HEK293 (cell line): Measurements from ENCODE around the gene PIK3R2.
A peak's percentile ranks its signal among the peaks of the same experiment; 100 is the strongest.

Experiments used
- CTCF ChIA-PET: fragments of 350-600 bp; formaldehyde crosslinking; extraction: SDS; loops from one replicate; lab custom pipeline; 2021; ENCODE audit warnings: antibody characterized with exemption; lab: Yijun Ruan, JAX
- POLR2A ChIA-PET: fragments of 300-600 bp; formaldehyde crosslinking; extraction: SDS; loops from one replicate; lab custom pipeline; 2020; ENCODE audit warnings: antibody characterized with exemption, inconsistent platforms; lab: Yijun Ruan, JAX
- H3K27ac ChIP-seq: fragments of 200-500 bp; sonication (Bioruptor generic); 2 replicates; pipeline ENCODE4 v1.5.1; 2014; ENCODE audit warnings: low read depth, low read length, control low read depth, inconsistent platforms; ENCODE audit errors: extremely low read depth
- H3K36me3 ChIP-seq, 2 experiments: fragments of 200-500 bp in 1 of 2; sonication (Bioruptor generic) in 1 of 2; 1 replicate in 1 of 2; 2 replicates in 1 of 2; pipeline ENCODE4 v1.5.1; 2014 to 2017; ENCODE audit warnings: inconsistent platforms in 2 of 2, low read length in 2 of 2; ENCODE audit not compliant: control insufficient read depth in 2 of 2, insufficient read depth in 1 of 2
- H3K4me1 ChIP-seq: fragments of 200-500 bp; sonication (Bioruptor generic); 2 replicates; pipeline ENCODE4 v1.5.1; 2014; ENCODE audit warnings: mild to moderate bottlenecking, low read length, inconsistent platforms; ENCODE audit not compliant: control insufficient read depth, insufficient read depth
- H3K4me3 ChIP-seq: 2 replicates; pipeline ENCODE4 v1.5.1; 2011; ENCODE audit warnings: low read depth, mild to moderate bottlenecking, control low read depth, low read length, moderate library complexity
- H3K9me3 ChIP-seq: fragments of 200-500 bp; sonication (Bioruptor generic); 2 replicates; pipeline ENCODE4 v1.5.1; 2014; ENCODE audit warnings: low read depth, low read length, inconsistent platforms; ENCODE audit not compliant: control insufficient read depth, insufficient read depth
- GLI2 ChIP-seq: fragments of 450-650 bp; formaldehyde crosslinking; IDR thresholded peaks from 2 replicates; pipeline ENCODE4; 2017; ENCODE audit warnings: missing biosample characterization, missing genetic modification characterization, low read depth, borderline replicate concordance
- SP7 ChIP-seq: fragments of 450-650 bp; formaldehyde crosslinking; IDR thresholded peaks from 2 replicates; pipeline ENCODE4 v1.5.1; 2016; ENCODE audit warnings: missing biosample characterization, missing genetic modification characterization
- ZBTB1 ChIP-seq: fragments of 450-650 bp; formaldehyde crosslinking; IDR thresholded peaks from 2 replicates; pipeline ENCODE4 v1.5.1; 2016; ENCODE audit warnings: missing biosample characterization, missing genetic modification characterization
- ZBTB21 ChIP-seq: fragments of 450-650 bp; formaldehyde crosslinking; IDR thresholded peaks from 2 replicates; pipeline ENCODE4 v1.5.1; 2017; ENCODE audit warnings: missing biosample characterization, missing genetic modification characterization
- ZFP69B ChIP-seq: fragments of 450-650 bp; formaldehyde crosslinking; IDR thresholded peaks from 2 replicates; pipeline ENCODE4 v1.5.1; 2016; ENCODE audit warnings: missing biosample characterization, missing genetic modification characterization
- ZNF146 ChIP-seq: fragments of 450-650 bp; formaldehyde crosslinking; IDR thresholded peaks from 2 replicates; pipeline ENCODE4 v1.5.1; 2016; ENCODE audit warnings: missing biosample characterization, missing genetic modification characterization
- ZNF157 ChIP-seq: fragments of 450-650 bp; formaldehyde crosslinking; IDR thresholded peaks from 2 replicates; pipeline ENCODE4 v1.5.1; 2016; ENCODE audit warnings: missing biosample characterization, missing genetic modification characterization
- ZNF292 ChIP-seq: fragments of 450-650 bp; formaldehyde crosslinking; IDR thresholded peaks from 2 replicates; pipeline ENCODE4 v1.5.1; 2016; ENCODE audit warnings: low read depth, missing biosample characterization, missing genetic modification characterization, borderline replicate concordance
- ZNF544 ChIP-seq: fragments of 450-650 bp; formaldehyde crosslinking; IDR thresholded peaks from 2 replicates; pipeline ENCODE4 v1.5.0; 2017; ENCODE audit warnings: missing biosample characterization, missing genetic modification characterization
- ZNF585B ChIP-seq: fragments of 450-650 bp; formaldehyde crosslinking; IDR thresholded peaks from 2 replicates; pipeline ENCODE4 v1.5.1; 2016; ENCODE audit warnings: missing biosample characterization, missing genetic modification characterization
- ZNF621 ChIP-seq: fragments of 450-650 bp; formaldehyde crosslinking; IDR thresholded peaks from 2 replicates; pipeline ENCODE4 v1.5.1; 2017; ENCODE audit warnings: missing biosample characterization, missing genetic modification characterization
- ZNF629 ChIP-seq: fragments of 450-650 bp; formaldehyde crosslinking; IDR thresholded peaks from 2 replicates; pipeline ENCODE4 v1.5.1; 2017; ENCODE audit warnings: missing biosample characterization, missing genetic modification characterization
- ZNF768 ChIP-seq: fragments of 450-650 bp; formaldehyde crosslinking; IDR thresholded peaks from 2 replicates; pipeline ENCODE4 v1.5.1; 2018; ENCODE audit warnings: missing biosample characterization, mild to moderate bottlenecking, missing genetic modification characterization
- TF ChIP-seq, protein P1 (sequence below): fragments of 450-650 bp; formaldehyde crosslinking; IDR thresholded peaks from 2 replicates; pipeline ENCODE4 v1.5.1; 2016; ENCODE audit warnings: missing biosample characterization, missing genetic modification characterization
- TF ChIP-seq, protein P2 (sequence below): fragments of 450-650 bp; formaldehyde crosslinking; IDR thresholded peaks from 2 replicates; pipeline ENCODE4 v1.5.1; 2017; ENCODE audit warnings: missing biosample characterization, missing genetic modification characterization
- TF ChIP-seq, protein P3 (sequence below): fragments of 450-650 bp; formaldehyde crosslinking; IDR thresholded peaks from 2 replicates; pipeline ENCODE4 v1.5.1; 2016; ENCODE audit warnings: missing biosample characterization, missing genetic modification characterization
- TF ChIP-seq, protein P4 (sequence below): fragments of 450-650 bp; formaldehyde crosslinking; IDR thresholded peaks from 2 replicates; pipeline ENCODE4; 2016; ENCODE audit warnings: missing biosample characterization, missing genetic modification characterization
- TF ChIP-seq, protein P5 (sequence below): fragments of 450-650 bp; formaldehyde crosslinking; IDR thresholded peaks from 2 replicates; pipeline ENCODE4 v1.5.1; 2017; ENCODE audit warnings: missing biosample characterization, mild to moderate bottlenecking, missing genetic modification characterization, moderate library complexity
- TF ChIP-seq, protein P6 (sequence below): fragments of 450-650 bp; formaldehyde crosslinking; IDR thresholded peaks from 2 replicates; pipeline ENCODE4 v1.5.1; 2016; ENCODE audit warnings: missing biosample characterization, missing genetic modification characterization
- TF ChIP-seq, protein P7 (sequence below): fragments of 450-650 bp; formaldehyde crosslinking; IDR thresholded peaks from 2 replicates; pipeline ENCODE4 v1.5.1; 2016; ENCODE audit warnings: missing biosample characterization, missing genetic modification characterization
- TF ChIP-seq, protein P8 (sequence below): fragments of 450-650 bp; formaldehyde crosslinking; IDR thresholded peaks from 2 replicates; pipeline ENCODE4 v1.5.1; 2017; ENCODE audit warnings: missing biosample characterization, missing genetic modification characterization

PIK3R2 gene

DNA sequence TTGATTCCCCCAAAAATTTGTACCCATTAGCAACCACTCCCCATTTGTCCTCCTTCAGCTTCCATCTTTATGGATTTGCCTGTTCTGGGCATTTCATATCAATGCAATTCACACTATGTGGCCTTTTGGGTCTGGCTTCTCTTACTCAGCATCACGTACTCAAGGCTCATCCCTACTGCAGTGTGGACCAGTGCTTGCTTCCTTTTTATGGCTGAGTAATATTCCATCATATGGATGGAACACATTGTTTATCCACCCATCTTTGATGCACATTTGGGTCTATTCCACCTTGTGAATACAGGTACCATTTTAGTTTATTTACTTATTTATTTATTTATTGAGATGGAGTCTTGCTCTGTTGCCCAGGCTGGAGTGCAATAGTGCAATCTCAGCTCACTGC lies 12.5 kb upstream of the PIK3R2 start:
- Histone ChIP-seq H3K4me1 (no peaks in the 10 kb centered on the region), H3K27ac (no peak overlapping the region)
- CTCF ChIA-PET: no interaction called here
- POLR2A ChIA-PET: no interaction called here
- no peak for TF ChIP-seq ZBTB1 (tag by site-specific recombination)
- TF ChIP-seq ZNF146: peak; percentile 88
- no peak for TF ChIP-seq ZNF585B
- TF ChIP-seq ZNF768 (tag by site-specific recombination): no peak
- no peak for TF ChIP-seq GLI2 (tag by site-specific recombination)
- TF ChIP-seq, protein P1, sequence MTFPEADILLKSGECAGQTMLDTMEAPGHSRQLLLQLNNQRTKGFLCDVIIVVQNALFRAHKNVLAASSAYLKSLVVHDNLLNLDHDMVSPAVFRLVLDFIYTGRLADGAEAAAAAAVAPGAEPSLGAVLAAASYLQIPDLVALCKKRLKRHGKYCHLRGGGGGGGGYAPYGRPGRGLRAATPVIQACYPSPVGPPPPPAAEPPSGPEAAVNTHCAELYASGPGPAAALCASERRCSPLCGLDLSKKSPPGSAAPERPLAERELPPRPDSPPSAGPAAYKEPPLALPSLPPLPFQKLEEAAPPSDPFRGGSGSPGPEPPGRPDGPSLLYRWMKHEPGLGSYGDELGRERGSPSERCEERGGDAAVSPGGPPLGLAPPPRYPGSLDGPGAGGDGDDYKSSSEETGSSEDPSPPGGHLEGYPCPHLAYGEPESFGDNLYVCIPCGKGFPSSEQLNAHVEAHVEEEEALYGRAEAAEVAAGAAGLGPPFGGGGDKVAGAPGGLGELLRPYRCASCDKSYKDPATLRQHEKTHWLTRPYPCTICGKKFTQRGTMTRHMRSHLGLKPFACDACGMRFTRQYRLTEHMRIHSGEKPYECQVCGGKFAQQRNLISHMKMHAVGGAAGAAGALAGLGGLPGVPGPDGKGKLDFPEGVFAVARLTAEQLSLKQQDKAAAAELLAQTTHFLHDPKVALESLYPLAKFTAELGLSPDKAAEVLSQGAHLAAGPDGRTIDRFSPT (tag by site-specific recombination): no peak
- TF ChIP-seq ZNF157 (tag by site-specific recombination): no peak
- TF ChIP-seq, protein P2, sequence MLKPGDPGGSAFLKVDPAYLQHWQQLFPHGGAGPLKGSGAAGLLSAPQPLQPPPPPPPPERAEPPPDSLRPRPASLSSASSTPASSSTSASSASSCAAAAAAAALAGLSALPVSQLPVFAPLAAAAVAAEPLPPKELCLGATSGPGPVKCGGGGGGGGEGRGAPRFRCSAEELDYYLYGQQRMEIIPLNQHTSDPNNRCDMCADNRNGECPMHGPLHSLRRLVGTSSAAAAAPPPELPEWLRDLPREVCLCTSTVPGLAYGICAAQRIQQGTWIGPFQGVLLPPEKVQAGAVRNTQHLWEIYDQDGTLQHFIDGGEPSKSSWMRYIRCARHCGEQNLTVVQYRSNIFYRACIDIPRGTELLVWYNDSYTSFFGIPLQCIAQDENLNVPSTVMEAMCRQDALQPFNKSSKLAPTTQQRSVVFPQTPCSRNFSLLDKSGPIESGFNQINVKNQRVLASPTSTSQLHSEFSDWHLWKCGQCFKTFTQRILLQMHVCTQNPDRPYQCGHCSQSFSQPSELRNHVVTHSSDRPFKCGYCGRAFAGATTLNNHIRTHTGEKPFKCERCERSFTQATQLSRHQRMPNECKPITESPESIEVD (tag by site-specific recombination): no peak
- TF ChIP-seq, all 188 proteins: peak for 1
- H3K9me3 ChIP-seq: no peaks in the 10 kb centered on the region
- H3K4me3 ChIP-seq: no peak overlapping the region
- peaks cover 0 to 42% of the 10 kb centered on the region in 2 experiments; a peak in 2 of 3 replicates for H3K36me3 ChIP-seq

DNA sequence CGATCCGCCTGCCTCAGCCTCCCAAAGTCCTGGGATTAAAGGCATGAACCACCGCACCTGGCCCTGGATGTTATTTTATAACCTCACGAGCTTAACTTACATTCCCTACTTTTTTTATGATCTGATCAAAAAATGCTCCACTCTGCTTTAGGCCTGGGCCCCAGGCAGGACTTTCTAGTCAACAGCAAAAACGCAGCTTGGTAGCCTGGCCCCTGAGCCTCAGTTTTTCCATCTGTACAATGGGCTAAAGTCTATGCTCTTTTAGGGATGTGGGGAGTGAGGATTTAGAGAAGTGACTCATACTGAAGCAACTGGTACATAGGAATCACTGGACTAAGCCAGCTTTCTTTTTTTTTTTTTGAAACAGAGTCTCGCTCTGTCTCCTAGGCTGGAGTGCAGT lies 11.9 kb upstream of the PIK3R2 start:
- POLR2A ChIA-PET: no interaction called here
- Histone ChIP-seq H3K4me1 (no peaks in the 10 kb centered on the region), H3K4me3 (no peak overlapping the region), H3K36me3 (peaks cover 0 to 44% of the 10 kb centered on the region in 2 experiments; a peak in 2 of 3 replicates), H3K27ac (no peak overlapping the region), H3K9me3 (no peaks in the 10 kb centered on the region)
- CTCF ChIA-PET: interaction anchor here (0.9 to 1.0 kb wide), 2 partner anchors 28 to 83 kb away, joined by 3 read pairs; no protein-coding TSS in a partner anchor
- TF ChIP-seq ZNF292 (tag by site-specific recombination): no peak
- TF ChIP-seq ZNF544: no peak
- TF ChIP-seq ZNF621 (tag by site-specific recombination): no peak
- TF ChIP-seq ZNF629: no peak
- TF ChIP-seq, protein P3, sequence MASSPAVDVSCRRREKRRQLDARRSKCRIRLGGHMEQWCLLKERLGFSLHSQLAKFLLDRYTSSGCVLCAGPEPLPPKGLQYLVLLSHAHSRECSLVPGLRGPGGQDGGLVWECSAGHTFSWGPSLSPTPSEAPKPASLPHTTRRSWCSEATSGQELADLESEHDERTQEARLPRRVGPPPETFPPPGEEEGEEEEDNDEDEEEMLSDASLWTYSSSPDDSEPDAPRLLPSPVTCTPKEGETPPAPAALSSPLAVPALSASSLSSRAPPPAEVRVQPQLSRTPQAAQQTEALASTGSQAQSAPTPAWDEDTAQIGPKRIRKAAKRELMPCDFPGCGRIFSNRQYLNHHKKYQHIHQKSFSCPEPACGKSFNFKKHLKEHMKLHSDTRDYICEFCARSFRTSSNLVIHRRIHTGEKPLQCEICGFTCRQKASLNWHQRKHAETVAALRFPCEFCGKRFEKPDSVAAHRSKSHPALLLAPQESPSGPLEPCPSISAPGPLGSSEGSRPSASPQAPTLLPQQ: no peak
- no peak for TF ChIP-seq ZFP69B (tag by site-specific recombination)
- no peak for TF ChIP-seq ZBTB21 (tag by site-specific recombination)
- no peak for TF ChIP-seq SP7 (tag by site-specific recombination)
- TF ChIP-seq, protein P4, sequence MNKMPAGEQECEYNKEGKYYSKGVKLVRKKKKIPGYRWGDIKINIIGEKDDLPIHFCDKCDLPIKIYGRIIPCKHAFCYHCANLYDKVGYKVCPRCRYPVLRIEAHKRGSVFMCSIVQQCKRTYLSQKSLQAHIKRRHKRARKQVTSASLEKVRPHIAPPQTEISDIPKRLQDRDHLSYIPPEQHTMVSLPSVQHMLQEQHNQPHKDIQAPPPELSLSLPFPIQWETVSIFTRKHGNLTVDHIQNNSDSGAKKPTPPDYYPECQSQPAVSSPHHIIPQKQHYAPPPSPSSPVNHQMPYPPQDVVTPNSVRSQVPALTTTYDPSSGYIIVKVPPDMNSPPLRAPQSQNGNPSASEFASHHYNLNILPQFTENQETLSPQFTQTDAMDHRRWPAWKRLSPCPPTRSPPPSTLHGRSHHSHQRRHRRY: no peak
- TF ChIP-seq, protein P5, sequence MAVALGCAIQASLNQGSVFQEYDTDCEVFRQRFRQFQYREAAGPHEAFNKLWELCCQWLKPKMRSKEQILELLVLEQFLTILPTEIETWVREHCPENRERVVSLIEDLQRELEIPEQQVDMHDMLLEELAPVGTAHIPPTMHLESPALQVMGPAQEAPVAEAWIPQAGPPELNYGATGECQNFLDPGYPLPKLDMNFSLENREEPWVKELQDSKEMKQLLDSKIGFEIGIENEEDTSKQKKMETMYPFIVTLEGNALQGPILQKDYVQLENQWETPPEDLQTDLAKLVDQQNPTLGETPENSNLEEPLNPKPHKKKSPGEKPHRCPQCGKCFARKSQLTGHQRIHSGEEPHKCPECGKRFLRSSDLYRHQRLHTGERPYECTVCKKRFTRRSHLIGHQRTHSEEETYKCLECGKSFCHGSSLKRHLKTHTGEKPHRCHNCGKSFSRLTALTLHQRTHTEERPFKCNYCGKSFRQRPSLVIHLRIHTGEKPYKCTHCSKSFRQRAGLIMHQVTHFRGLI (tag by site-specific recombination): no peak
- TF ChIP-seq, protein P6, sequence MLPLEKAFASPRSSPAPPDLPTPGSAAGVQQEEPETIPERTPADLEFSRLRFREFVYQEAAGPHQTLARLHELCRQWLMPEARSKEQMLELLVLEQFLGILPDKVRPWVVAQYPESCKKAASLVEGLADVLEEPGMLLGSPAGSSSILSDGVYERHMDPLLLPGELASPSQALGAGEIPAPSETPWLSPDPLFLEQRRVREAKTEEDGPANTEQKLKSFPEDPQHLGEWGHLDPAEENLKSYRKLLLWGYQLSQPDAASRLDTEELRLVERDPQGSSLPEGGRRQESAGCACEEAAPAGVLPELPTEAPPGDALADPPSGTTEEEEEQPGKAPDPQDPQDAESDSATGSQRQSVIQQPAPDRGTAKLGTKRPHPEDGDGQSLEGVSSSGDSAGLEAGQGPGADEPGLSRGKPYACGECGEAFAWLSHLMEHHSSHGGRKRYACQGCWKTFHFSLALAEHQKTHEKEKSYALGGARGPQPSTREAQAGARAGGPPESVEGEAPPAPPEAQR: no peak
- TF ChIP-seq, protein P7, sequence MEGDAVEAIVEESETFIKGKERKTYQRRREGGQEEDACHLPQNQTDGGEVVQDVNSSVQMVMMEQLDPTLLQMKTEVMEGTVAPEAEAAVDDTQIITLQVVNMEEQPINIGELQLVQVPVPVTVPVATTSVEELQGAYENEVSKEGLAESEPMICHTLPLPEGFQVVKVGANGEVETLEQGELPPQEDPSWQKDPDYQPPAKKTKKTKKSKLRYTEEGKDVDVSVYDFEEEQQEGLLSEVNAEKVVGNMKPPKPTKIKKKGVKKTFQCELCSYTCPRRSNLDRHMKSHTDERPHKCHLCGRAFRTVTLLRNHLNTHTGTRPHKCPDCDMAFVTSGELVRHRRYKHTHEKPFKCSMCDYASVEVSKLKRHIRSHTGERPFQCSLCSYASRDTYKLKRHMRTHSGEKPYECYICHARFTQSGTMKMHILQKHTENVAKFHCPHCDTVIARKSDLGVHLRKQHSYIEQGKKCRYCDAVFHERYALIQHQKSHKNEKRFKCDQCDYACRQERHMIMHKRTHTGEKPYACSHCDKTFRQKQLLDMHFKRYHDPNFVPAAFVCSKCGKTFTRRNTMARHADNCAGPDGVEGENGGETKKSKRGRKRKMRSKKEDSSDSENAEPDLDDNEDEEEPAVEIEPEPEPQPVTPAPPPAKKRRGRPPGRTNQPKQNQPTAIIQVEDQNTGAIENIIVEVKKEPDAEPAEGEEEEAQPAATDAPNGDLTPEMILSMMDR (tag by site-specific recombination): no peak
- TF ChIP-seq, protein P8, sequence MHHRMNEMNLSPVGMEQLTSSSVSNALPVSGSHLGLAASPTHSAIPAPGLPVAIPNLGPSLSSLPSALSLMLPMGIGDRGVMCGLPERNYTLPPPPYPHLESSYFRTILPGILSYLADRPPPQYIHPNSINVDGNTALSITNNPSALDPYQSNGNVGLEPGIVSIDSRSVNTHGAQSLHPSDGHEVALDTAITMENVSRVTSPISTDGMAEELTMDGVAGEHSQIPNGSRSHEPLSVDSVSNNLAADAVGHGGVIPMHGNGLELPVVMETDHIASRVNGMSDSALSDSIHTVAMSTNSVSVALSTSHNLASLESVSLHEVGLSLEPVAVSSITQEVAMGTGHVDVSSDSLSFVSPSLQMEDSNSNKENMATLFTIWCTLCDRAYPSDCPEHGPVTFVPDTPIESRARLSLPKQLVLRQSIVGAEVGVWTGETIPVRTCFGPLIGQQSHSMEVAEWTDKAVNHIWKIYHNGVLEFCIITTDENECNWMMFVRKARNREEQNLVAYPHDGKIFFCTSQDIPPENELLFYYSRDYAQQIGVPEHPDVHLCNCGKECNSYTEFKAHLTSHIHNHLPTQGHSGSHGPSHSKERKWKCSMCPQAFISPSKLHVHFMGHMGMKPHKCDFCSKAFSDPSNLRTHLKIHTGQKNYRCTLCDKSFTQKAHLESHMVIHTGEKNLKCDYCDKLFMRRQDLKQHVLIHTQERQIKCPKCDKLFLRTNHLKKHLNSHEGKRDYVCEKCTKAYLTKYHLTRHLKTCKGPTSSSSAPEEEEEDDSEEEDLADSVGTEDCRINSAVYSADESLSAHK (tag by site-specific recombination): no peak
